Natural killer cell treated with Interleukin-12 subunit alpha and Interleukin-12 subunit beta and Interleukin-15 and Interleukin-18, amount 100 ng/mL, for 72 hours (primary cell): ENCODE data around the gene PSD4. TPM values are rescaled to one million over a fixed set of nuclear protein-coding genes. Genes with fewer than 3 reads are reported as not detected.
A peak's percentile ranks its signal among the peaks of the same experiment; 100 is the strongest.

Experiments
- ATAC-seq, 2 donors: fragments of 150-1000 bp; cut with Tn5 transposase in 1 of 2; sonication (Bioruptor Pico), chemical (Tn5 transposase) in 1 of 2; 2 replicates each; pipeline ENCODE4 v1.10.0; 2021
- DNase-seq: peaks from one replicate; pipeline ENCODE4 v3.0.0; 2022; ENCODE audit warnings: low spot score
- H3K27ac Mint-ChIP-seq, 2 donors: 1 replicate in 1 of 2; 2 replicates in 1 of 2; pipeline ENCODE4 v1.8.0; 2022; ENCODE audit warnings: mixed read lengths in 2 of 2, mild to moderate bottlenecking in 1 of 2, moderate library complexity in 1 of 2
- H3K27me3 Mint-ChIP-seq, 2 donors: 1 replicate in 1 of 2; 2 replicates in 1 of 2; pipeline ENCODE4 v1.8.0; 2022; ENCODE audit warnings: mixed read lengths in 2 of 2
- H3K36me3 Mint-ChIP-seq: one replicate; pipeline ENCODE4 v1.8.0; 2022; ENCODE audit warnings: mixed read lengths
- H3K4me1 Mint-ChIP-seq, 2 donors: 1 replicate in 1 of 2; 2 replicates in 1 of 2; pipeline ENCODE4 v1.8.0; 2022; ENCODE audit warnings: low read depth in 2 of 2, mixed read lengths in 2 of 2, mild to moderate bottlenecking in 1 of 2
- H3K4me3 Mint-ChIP-seq: one replicate; pipeline ENCODE4 v1.8.0; 2022; ENCODE audit warnings: mixed read lengths
- H3K9me3 Mint-ChIP-seq: 2 replicates; pipeline ENCODE4 v1.8.0; 2022; ENCODE audit warnings: mixed read lengths
- total RNA-seq, 2 donors: library from RNA; stranded (reverse); gene quantifications; one replicate each; pipeline ENCODE4 v1.2.3, GENCODE V29; 2022

PSD4 gene
- total RNA-seq, 2 donors from 2014 or later: 299 to 305 TPM

GRCh38 chr2:113169002-113169530 lies 4.7 kb upstream of the PSD4 start:
- ATAC-seq: peak; percentile 50
- Mint-ChIP-seq H3K27ac (peak overlapping the region; percentile 61 to 78), H3K27me3 (peaks cover 0 to 3% of the 10 kb centered on the region in 2 donors), H3K36me3 (peaks cover 6% of the 10 kb centered on the region), H3K9me3 (peaks cover 11% of the 10 kb centered on the region), H3K4me3 (peak overlapping the region; percentile 62), H3K4me1 (peaks cover 51 to 52% of the 10 kb centered on the region in 2 donors)
- DNase-seq: peak; percentile 66

GRCh38 chr2:113169586-113169985 lies 4.2 kb upstream of the PSD4 start:
- ATAC-seq: no peak
- Mint-ChIP-seq H3K27me3 (peaks cover 0 to 3% of the 10 kb centered on the region in 2 donors), H3K4me3 (peak overlapping the region; percentile 15), H3K4me1 (peaks cover 49 to 51% of the 10 kb centered on the region in 2 donors), H3K27ac (peak overlapping the region; percentile 61 to 65), H3K36me3 (peaks cover 6% of the 10 kb centered on the region), H3K9me3 (peaks cover 11% of the 10 kb centered on the region)
- DNase-seq: no peak

GRCh38 chr2:113171334-113172075 lies 2.3 kb upstream of the PSD4 start:
- Mint-ChIP-seq H3K27ac (peak overlapping the region; percentile 60 to 85), H3K27me3 (peaks cover 0 to 3% of the 10 kb centered on the region in 2 donors), H3K4me1 (peaks cover 57 to 61% of the 10 kb centered on the region in 2 donors), H3K9me3 (peaks cover 11% of the 10 kb centered on the region), H3K4me3 (peak overlapping the region; percentile 59), H3K36me3 (peaks cover 13% of the 10 kb centered on the region)
- DNase-seq: peak; percentile 72
- ATAC-seq: no peak

- Mint-ChIP-seq H3K36me3 (peaks cover 13% of the 10 kb centered on the region), H3K27me3 (no peaks in the 10 kb centered on the region), H3K27ac (peak overlapping the region; percentile 84 to 87), H3K4me1 (peaks cover 64 to 74% of the 10 kb centered on the region in 2 donors), H3K4me3 (peak overlapping the region; percentile 90), H3K9me3 (peaks cover 11% of the 10 kb centered on the region)
- ATAC-seq: no peak
- no peak for DNase-seq
These were observed 840 bp upstream of the PSD4 start for GRCh38 chr2:113172721-113173541.

GRCh38 chr2:113174376-113174750 lies 592 bp downstream of the PSD4 start:
- peak overlapping the region; percentile 90 for H3K4me3 Mint-ChIP-seq
- peaks cover 65 to 75% of the 10 kb centered on the region in 2 donors for H3K4me1 Mint-ChIP-seq
- H3K36me3 Mint-ChIP-seq: peaks cover 13% of the 10 kb centered on the region
- H3K9me3 Mint-ChIP-seq: peaks cover 8% of the 10 kb centered on the region
- DNase-seq (no peak), ATAC-seq (no peak)
- H3K27ac Mint-ChIP-seq: peak overlapping the region; percentile 84 to 87
- no peaks in the 10 kb centered on the region for H3K27me3 Mint-ChIP-seq

- H3K4me3 Mint-ChIP-seq: peak overlapping the region; percentile 90
- no peaks in the 10 kb centered on the region for H3K27me3 Mint-ChIP-seq
These were observed 1.4 kb downstream of the PSD4 start for GRCh38 chr2:113175042-113175628.

GRCh38 chr2:113175736-113176695 lies 2.2 kb downstream of the PSD4 start:
- Mint-ChIP-seq H3K36me3 (peaks cover 12% of the 10 kb centered on the region), H3K27me3 (no peaks in the 10 kb centered on the region), H3K4me1 (peaks cover 72 to 81% of the 10 kb centered on the region in 2 donors), H3K4me3 (peak overlapping the region; percentile 90), H3K9me3 (peaks cover 3% of the 10 kb centered on the region), H3K27ac (peak overlapping the region; percentile 84 to 93)
- no peak for DNase-seq
- no peak for ATAC-seq

More at GRCh38 chr2:113175042-113175628, 1.4 kb downstream of the PSD4 start:
- Mint-ChIP-seq H3K9me3 (peaks cover 4% of the 10 kb centered on the region), H3K36me3 (peaks cover 13% of the 10 kb centered on the region), H3K4me1 (peaks cover 64 to 74% of the 10 kb centered on the region in 2 donors), H3K27ac (peak overlapping the region; percentile 84 to 87)
- peak; percentile 79 to 82 for ATAC-seq
- DNase-seq: peak; percentile 90

DNA sequence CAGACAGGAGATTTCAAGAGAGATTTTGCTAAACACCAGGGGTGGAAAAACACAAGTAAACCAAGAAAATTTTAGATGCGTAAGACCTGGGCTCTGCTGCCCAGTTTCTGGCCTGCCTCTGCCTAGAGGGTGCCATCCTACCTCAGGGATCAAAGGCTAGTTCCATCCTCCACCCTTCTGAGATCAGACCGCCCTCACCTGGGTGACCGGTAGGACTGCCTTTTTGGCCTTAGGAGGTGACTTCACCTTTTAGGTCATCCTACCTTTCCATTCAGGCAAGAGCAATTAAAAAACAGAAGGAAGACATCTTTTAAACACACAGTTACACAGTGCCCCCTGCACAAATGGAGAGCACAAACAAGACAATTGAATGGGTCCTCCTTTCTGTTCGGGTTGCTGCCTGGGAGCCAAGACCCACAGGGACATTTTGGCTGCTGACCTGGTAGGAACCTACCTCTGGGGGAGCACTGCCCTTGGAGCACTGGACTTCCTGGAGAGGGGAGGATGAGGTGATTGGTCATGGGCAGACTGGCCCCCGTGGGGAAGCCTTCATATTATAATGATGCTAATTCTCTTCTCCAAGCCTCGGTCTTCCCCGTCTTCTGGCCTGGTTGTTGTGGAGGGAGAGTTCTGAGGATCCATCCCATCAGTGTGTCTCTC lies 3.1 kb downstream of the PSD4 start:
- Mint-ChIP-seq H3K27ac (peak overlapping the region; percentile 84 to 93), H3K36me3 (peaks cover 7% of the 10 kb centered on the region), H3K9me3 (no peaks in the 10 kb centered on the region), H3K4me3 (peak overlapping the region; percentile 90), H3K4me1 (peaks cover 72 to 81% of the 10 kb centered on the region in 2 donors), H3K27me3 (no peaks in the 10 kb centered on the region)
- DNase-seq: no peak
- ATAC-seq: no peak

GRCh38 chr2:113178069-113178746 lies 4.4 kb downstream of the PSD4 start:
- Mint-ChIP-seq H3K4me3 (peak overlapping the region; percentile 90), H3K36me3 (peaks cover 7% of the 10 kb centered on the region)

DNA sequence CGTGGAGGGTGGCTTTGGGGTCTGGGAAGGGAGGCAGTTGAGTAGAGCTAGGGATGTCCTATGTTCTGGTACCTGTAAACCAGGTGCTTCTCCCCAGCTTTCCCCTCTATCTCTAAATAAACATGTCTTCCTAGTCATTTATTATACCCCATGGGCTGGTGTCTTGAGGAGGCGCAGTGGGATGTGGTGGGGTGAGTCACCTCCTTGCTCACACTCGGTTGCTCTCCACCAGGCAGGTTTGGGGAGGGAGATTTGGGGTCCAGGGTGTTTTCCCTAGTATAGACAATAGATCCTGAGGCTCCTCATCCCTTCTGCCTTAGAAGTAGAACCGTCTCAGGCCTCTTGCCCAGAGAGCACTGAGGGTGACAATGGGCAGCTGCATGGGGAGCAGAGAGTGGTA lies 5.1 kb downstream of the PSD4 start:
- DNase-seq: peak; percentile 71
- H3K9me3 Mint-ChIP-seq: no peaks in the 10 kb centered on the region
- H3K4me3 Mint-ChIP-seq: peak overlapping the region; percentile 90

More at GRCh38 chr2:113178069-113178746, 4.4 kb downstream of the PSD4 start:
- Mint-ChIP-seq H3K4me1 (peaks cover 68 to 73% of the 10 kb centered on the region in 2 donors), H3K9me3 (no peaks in the 10 kb centered on the region), H3K27ac (peak overlapping the region; percentile 75 to 84), H3K27me3 (no peaks in the 10 kb centered on the region)
- no peak for DNase-seq
- ATAC-seq: no peak

DNA sequence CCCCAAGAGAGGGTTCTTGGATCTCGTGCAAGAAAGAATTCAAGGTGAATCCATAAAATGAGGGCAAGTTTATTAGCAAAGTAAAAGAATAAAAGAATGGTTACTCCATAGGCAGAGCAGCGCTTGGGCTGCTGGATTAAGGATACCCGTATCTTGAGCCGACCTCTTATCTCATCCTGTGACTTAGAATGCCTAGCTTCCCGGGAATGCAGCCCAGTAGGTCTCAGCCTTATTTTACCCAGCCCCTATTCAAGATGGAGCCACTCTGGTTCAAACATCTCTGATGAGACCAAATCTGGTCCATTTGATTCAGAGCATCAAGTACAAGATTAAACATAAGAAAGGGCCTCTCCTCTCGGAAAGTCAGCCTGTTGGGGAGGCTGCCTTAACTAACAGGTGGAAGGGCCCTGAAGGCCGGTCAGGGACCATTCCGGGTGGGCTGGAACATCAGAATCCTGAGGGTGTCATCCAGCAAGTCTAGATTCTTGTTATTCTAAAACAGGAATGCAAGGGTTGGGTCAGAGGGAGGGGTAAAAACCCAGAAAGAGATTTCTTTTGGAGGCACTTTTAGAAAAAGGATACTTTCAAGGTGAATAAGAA lies 5.8 kb downstream of the PSD4 start:
- ATAC-seq: no peak
- Mint-ChIP-seq H3K27me3 (no peaks in the 10 kb centered on the region), H3K27ac (peak overlapping the region; percentile 75 to 84), H3K4me3 (peak overlapping the region; percentile 90), H3K4me1 (peaks cover 70 to 75% of the 10 kb centered on the region in 2 donors), H3K36me3 (peaks cover 14% of the 10 kb centered on the region), H3K9me3 (no peaks in the 10 kb centered on the region)
- DNase-seq: no peak

More for the DNA sequence above, 5.1 kb downstream of the PSD4 start:
- ATAC-seq: peak; percentile 30 to 53
- Mint-ChIP-seq H3K36me3 (peaks cover 12% of the 10 kb centered on the region), H3K27me3 (no peaks in the 10 kb centered on the region), H3K27ac (peak overlapping the region; percentile 75 to 84), H3K4me1 (peaks cover 68 to 73% of the 10 kb centered on the region in 2 donors)
